ENCODE results near the gene ADAM12. TPM values are rescaled to one million over a fixed set of nuclear protein-coding genes. Genes with fewer than 3 reads are reported as not detected.

ADAM12 gene
- total and polyA plus RNA-seq, 2 experiments from 2014 or later = 0.13 to 0.87 TPM

- Histone ChIP-seq H3K9me2 (ENCODE audit: insufficient read depth) (0 out of 2 replicates have a peak, but pooled peaks cover 4% of the 10 kb centered on the region), H4K20me1 (replicated peaks; ENCODE audit: insufficient read depth) (no peaks in the 10 kb centered on the region), H3K27me3 (ENCODE audit: insufficient read depth) (no peaks in the 10 kb centered on the region), H3K4me2 (no peak overlapping the region), H3K27ac (ENCODE audit: low read depth) (no peak overlapping the region), H2AFZ (no peak overlapping the region), H3K4me3 (no peak overlapping the region), H3K4me1 (ENCODE audit: insufficient read depth) (no peaks in the 10 kb centered on the region), H3K36me3 (ENCODE audit: insufficient read depth) (no peaks in the 10 kb centered on the region), H3K79me2 (replicated peaks; ENCODE audit: insufficient read depth) (no peaks in the 10 kb centered on the region), H3F3A (replicated peaks; ENCODE audit: low read depth) (no peaks in the 10 kb centered on the region)
- H3K36me3 Mint-ChIP-seq (ENCODE audit: low read depth) = no peaks in the 10 kb centered on the region
- TF ChIP-seq JUNB (IDR thresholded peaks at IDR 0.05; ENCODE audit: unreplicated experiment) = no peak
- no peak overlapping the region for H3K4me3 Mint-ChIP-seq
- no peaks in the 10 kb centered on the region for H3K4me1 Mint-ChIP-seq
- ATAC-seq (no peak), DNase-seq (ENCODE audit: low spot score) (no peak)
- H3K27me3 Mint-ChIP-seq (ENCODE audit: insufficient read depth, low read depth, poor library complexity) = no peaks in the 10 kb centered on the region
- no peak overlapping the region; the same call in 1 of the 2 replicates for H3K27ac Mint-ChIP-seq
- H3K9me3 Mint-ChIP-seq = no peaks in the 10 kb centered on the region
These were observed 191.2 kb downstream of the ADAM12 start for GRCh38 chr10:126197036-126197543.

- H3K4me3 ChIP-seq = no peak overlapping the region
- H3K4me1 ChIP-seq (ENCODE audit: insufficient read depth) = no peaks in the 10 kb centered on the region
- no peak overlapping the region for H3K27ac ChIP-seq (ENCODE audit: low read depth)
- H3K9me2 ChIP-seq (ENCODE audit: insufficient read depth) = 0 out of 2 replicates have a peak, but pooled peaks cover 4% of the 10 kb centered on the region
- no peaks in the 10 kb centered on the region for H3K27me3 ChIP-seq (ENCODE audit: insufficient read depth)
- no peaks in the 10 kb centered on the region for H3K36me3 Mint-ChIP-seq (ENCODE audit: low read depth)
- H3K27ac Mint-ChIP-seq = no peak overlapping the region
- H2AFZ ChIP-seq = no peak overlapping the region
- TF ChIP-seq ETS1 (IDR thresholded peaks at IDR 0.05) (no peak), JUNB (IDR thresholded peaks at IDR 0.05; ENCODE audit: unreplicated experiment) (no peak), CTCF (conservative IDR thresholded peaks at IDR 0.05; ENCODE audit: low read depth in 2 of 2) (no peak), REST (IDR thresholded peaks at IDR 0.05; ENCODE audit: unreplicated experiment) (no peak), ZNF331 (CRISPR knock-in tag; IDR thresholded peaks at IDR 0.05; ENCODE audit: low read depth) (no peak), STAT1 (IDR thresholded peaks at IDR 0.05; ENCODE audit: unreplicated experiment) (no peak)
- no peak overlapping the region for H3K4me3 Mint-ChIP-seq
- no peak overlapping the region for H3K4me2 ChIP-seq
- no peak for ATAC-seq
- no peaks in the 10 kb centered on the region for H4K20me1 ChIP-seq (replicated peaks; ENCODE audit: insufficient read depth)
- H3K9me3 Mint-ChIP-seq = no peaks in the 10 kb centered on the region
- H3F3A ChIP-seq (replicated peaks; ENCODE audit: low read depth) = no peaks in the 10 kb centered on the region
- H3K36me3 ChIP-seq (ENCODE audit: insufficient read depth) = no peaks in the 10 kb centered on the region
- DNase-seq (ENCODE audit: low spot score) = no peak
- no peaks in the 10 kb centered on the region for H3K79me2 ChIP-seq (replicated peaks; ENCODE audit: insufficient read depth)
- H3K27me3 Mint-ChIP-seq (ENCODE audit: insufficient read depth, low read depth, poor library complexity) = no peaks in the 10 kb centered on the region
- no peaks in the 10 kb centered on the region for H3K4me1 Mint-ChIP-seq
These were observed 192.0 kb downstream of the ADAM12 start for GRCh38 chr10:126196281-126196680.
